Measurements from ENCODE around the gene WDR7. TPM values are rescaled to one million over a fixed set of nuclear protein-coding genes. Genes with fewer than 3 reads are reported as not detected.

WDR7 gene
- total and polyA plus RNA-seq, 12 donors, result 3.1 to 32.6 (median 28.0) TPM

GRCh38 chr18:56825878-56826277 is 174.7 kb downstream of the WDR7 start:
- DNase-seq, result no peak
- Histone ChIP-seq H3K9me3 (no peaks in the 10 kb centered on the region), H3K36me3 (peaks cover 0 to 13% (median 0%) of the 10 kb centered on the region in 9 donors), H3K4me1 (peaks cover 0 to 4% (median 0%) of the 10 kb centered on the region in 9 donors), H3K27ac (no peak overlapping the region), H3K4me3 (no peak overlapping the region), H3K27me3 (no peaks in the 10 kb centered on the region)
- 87 to 90% methylated on average over 2 of the region's 2 CpGs for WGBS, 2 donors
- ATAC-seq, result no peak
- intact Hi-C loops (cut with DNase I), result no loop called here
- no peak for TF ChIP-seq CTCF (IDR thresholded peaks at IDR 0.05)

- H3K27me3 ChIP-seq, result no peaks in the 10 kb centered on the region
- DNase-seq (no peak), ATAC-seq (no peak)
- H3K36me3 ChIP-seq, result peaks cover 0 to 16% (median 4%) of the 10 kb centered on the region in 9 donors
- no peak overlapping the region for H3K27ac ChIP-seq
- intact Hi-C loops (cut with DNase I), result no loop called here
- no peak overlapping the region for H3K4me3 ChIP-seq
- no peaks in the 10 kb centered on the region for H3K4me1 ChIP-seq
- H3K9me3 ChIP-seq, result no peaks in the 10 kb centered on the region
- 87 to 89% methylated on average over 9 of the region's 9 CpGs for WGBS, 2 donors
- no peak for TF ChIP-seq CTCF (IDR thresholded peaks at IDR 0.05)
These were observed 180.8 kb downstream of the WDR7 start for GRCh38 chr18:56831988-56832387.

DNA sequence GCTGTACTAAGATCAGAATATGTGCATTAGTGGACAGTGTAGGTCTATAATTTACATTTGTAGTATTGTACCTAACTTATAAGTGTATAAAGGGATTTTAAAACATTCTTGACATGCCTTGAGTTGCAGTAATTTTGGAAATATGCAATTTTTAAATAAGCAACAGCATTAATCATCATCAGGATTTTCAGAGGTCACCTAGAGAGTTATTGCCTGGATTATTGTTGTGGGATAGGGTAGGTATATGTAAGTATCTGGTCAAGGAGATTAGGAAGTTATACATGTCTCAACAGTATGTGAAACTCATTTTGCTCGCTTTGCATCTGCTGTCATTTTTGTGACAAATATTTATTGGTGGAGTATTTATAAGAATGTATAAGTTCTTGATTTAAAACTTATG is 184.2 kb downstream of the WDR7 start:
- intact Hi-C loops (cut with DNase I), result no loop called here
- WGBS, 2 donors, result 96 to 100% methylated on average over 1 of the region's 1 CpG

GRCh38 chr18:56836173-56836572 is 185.0 kb downstream of the WDR7 start:
- H3K27me3 ChIP-seq, result no peaks in the 10 kb centered on the region
- ATAC-seq, result no peak
- DNase-seq, result no peak
- no peaks in the 10 kb centered on the region for H3K4me1 ChIP-seq
- no peak for TF ChIP-seq CTCF (IDR thresholded peaks at IDR 0.05)
- 81 to 87% methylated on average over 7 of the region's 7 CpGs for WGBS, 2 donors
- no peak overlapping the region for H3K4me3 ChIP-seq
- peaks cover 0 to 25% (median 4%) of the 10 kb centered on the region in 9 donors for H3K36me3 ChIP-seq
- no peaks in the 10 kb centered on the region for H3K9me3 ChIP-seq
- intact Hi-C loops (cut with DNase I), result no loop called here
- H3K27ac ChIP-seq, result no peak overlapping the region

More for the DNA sequence above, 184.2 kb downstream of the WDR7 start:
- H3K4me3 ChIP-seq, result no peak overlapping the region
- H3K36me3 ChIP-seq, result peaks cover 0 to 25% (median 4%) of the 10 kb centered on the region in 9 donors
- H3K27me3 ChIP-seq, result no peaks in the 10 kb centered on the region
- no peak for TF ChIP-seq CTCF (IDR thresholded peaks at IDR 0.05)
- H3K27ac ChIP-seq, result no peak overlapping the region
- no peaks in the 10 kb centered on the region for H3K4me1 ChIP-seq
- DNase-seq, result no peak
- no peak for ATAC-seq
- H3K9me3 ChIP-seq, result no peaks in the 10 kb centered on the region
